ENCODE results near the gene IL18.

GRCh38 chr11:112162761-112163546 lies 940 bp downstream of the IL18 start:
- TF ChIP-seq ATF2 (IDR thresholded peaks at IDR 0.05; ENCODE audit: low read length) (no peak), CTCF (IDR thresholded peaks at IDR 0.05; ENCODE audit: control extremely low read depth in 1 of 3, insufficient read depth in 1 of 3, low read depth in 1 of 3, low read length in 3 of 3) (no peak), GABPA (IDR thresholded peaks at IDR 0.05; ENCODE audit: borderline replicate concordance, insufficient read depth, low read length) (no peak)

Measured in H1 (cell line).